PC-9 (cell line): Measurements from ENCODE around the gene NKRF. TPM values are rescaled to one million over a fixed set of nuclear protein-coding genes. Genes with fewer than 3 reads are reported as not detected.

ENCODE experiments used
- BruUV-seq: library from RNA; stranded (reverse); fragments of 400-500 nt; replicated peaks from 2 replicates; lab custom pipeline; 2021; lab: Mats Ljungman, UMichigan
- CTCF ChIA-PET: fragments of 300-600 bp; sonication (Branson Sonifier 250); formaldehyde crosslinking; loops from one replicate; lab custom pipeline; 2022; ENCODE audit warnings: antibody characterized with exemption; lab: Charles Lee
- POLR2A ChIA-PET: fragments of 300-600 bp; sonication (Branson Sonifier 250); formaldehyde crosslinking; loops from one replicate; lab custom pipeline; 2022; ENCODE audit warnings: antibody characterized with exemption; ENCODE audit not compliant: unreplicated experiment; lab: Charles Lee
- DNase-seq, 2 experiments: peaks; one replicate each; pipeline versions ENCODE4 v3.0.0 to v3.0.0-alpha.2; 2015 to 2022; ENCODE audit warnings: mixed read lengths in 1 of 2
- H2AFZ ChIP-seq: fragments of 200-600 bp; sonication (generic); 2 replicates; pipeline ENCODE4 v1.8.1; 2017; ENCODE audit warnings: antibody characterized with exemption
- H3F3A ChIP-seq: fragments of 200-600 bp; sonication (generic); 2 replicates; pipeline ENCODE4 v1.8.1; 2017; ENCODE audit warnings: antibody characterized with exemption, mild to moderate bottlenecking, low read depth; ENCODE audit not compliant: insufficient read depth
- H3K27ac ChIP-seq: fragments of 200-600 bp; sonication (generic); 2 replicates; pipeline ENCODE4 v1.6.1; 2016; ENCODE audit warnings: mixed run types
- H3K27me3 ChIP-seq: fragments of 200-600 bp; sonication (generic); 2 replicates; pipeline ENCODE4 v1.6.1; 2016; ENCODE audit warnings: low read depth, mixed run types; ENCODE audit not compliant: insufficient read depth
- H3K36me3 ChIP-seq: fragments of 200-600 bp; sonication (generic); 2 replicates; pipeline ENCODE4 v1.6.1; 2016; ENCODE audit warnings: low read depth, mixed run types
- H3K4me1 ChIP-seq: fragments of 200-600 bp; sonication (generic); replicated peaks from 2 replicates; pipeline ENCODE4 v1.6.1; 2016; ENCODE audit warnings: mixed run types; ENCODE audit not compliant: insufficient read depth
- H3K4me2 ChIP-seq: fragments of 200-600 bp; sonication (generic); 2 replicates; pipeline ENCODE4 v1.6.1; 2017; ENCODE audit warnings: mixed run types
- H3K4me3 ChIP-seq: fragments of 200-600 bp; sonication (generic); 2 replicates; pipeline ENCODE4 v1.6.1; 2016; ENCODE audit warnings: mixed run types
- H3K79me2 ChIP-seq: fragments of 200-600 bp; sonication (generic); 2 replicates; pipeline ENCODE4 v1.6.1; 2017; ENCODE audit warnings: low read depth, mixed run types
- H3K9me2 ChIP-seq: fragments of 200-600 bp; sonication (generic); 2 replicates; pipeline ENCODE4 v1.8.1; 2017; ENCODE audit warnings: mild to moderate bottlenecking; ENCODE audit not compliant: insufficient read depth
- H3K9me3 ChIP-seq: fragments of 200-600 bp; sonication (generic); 2 replicates; pipeline ENCODE4 v1.8.1; 2016; ENCODE audit warnings: low read depth; ENCODE audit not compliant: insufficient read depth
- H4K20me1 ChIP-seq: fragments of 200-600 bp; sonication (generic); 2 replicates; pipeline ENCODE4 v1.8.1; 2017; ENCODE audit not compliant: insufficient read depth
- EZH2 ChIP-seq: fragments of 200-600 bp; sonication (generic); IDR thresholded peaks from 2 replicates; pipeline ENCODE4 v1.8.0; 2017; ENCODE audit warnings: antibody characterized with exemption, low read depth
- intact Hi-C: fragments of 100-400 bp; cut with micrococcal nuclease; formaldehyde crosslinking; loops from one replicate; pipeline ENCODE4 v1.10.0; 2022; ENCODE audit not compliant: unreplicated experiment
- total RNA-seq: library from RNA; stranded (reverse); gene quantifications from 2 replicates; pipeline ENCODE4 v1.2.3, GENCODE V29; 2021
- TF ChIP-seq, protein P1 (sequence below): fragments of 200-600 bp; sonication (generic); conservative IDR thresholded peaks from 2 replicates; pipeline ENCODE4 v1.6.1; 2017; ENCODE audit warnings: mixed run types, antibody characterized with exemption, mild to moderate bottlenecking, moderate library complexity

NKRF gene
- total RNA-seq, 1 experiment from 2014 or later, result 25.7 TPM

DNA sequence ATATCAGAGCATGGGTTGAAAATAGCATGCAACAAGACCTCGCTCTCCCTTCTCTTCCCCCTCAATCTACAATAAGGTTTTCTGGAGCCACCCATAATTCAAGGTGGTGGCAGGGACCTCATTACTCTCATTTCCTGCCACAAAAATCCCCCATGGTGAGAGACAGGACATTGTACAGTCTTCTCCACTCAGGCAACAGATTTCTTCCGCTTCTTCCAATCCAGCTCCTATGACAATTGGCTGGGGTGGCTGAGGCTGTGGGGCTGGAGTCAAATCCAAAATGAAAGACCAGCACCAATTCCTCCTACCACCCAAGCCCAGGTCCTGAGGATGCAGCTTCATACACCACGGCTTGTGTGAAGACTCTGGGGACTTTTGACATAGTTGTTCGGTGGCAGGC, 40.3 kb upstream of the NKRF start:
- H3K36me3 ChIP-seq, result no peaks in the 10 kb centered on the region
- H3K9me2 ChIP-seq, result no peaks in the 10 kb centered on the region
- H3K4me2 ChIP-seq, result no peak overlapping the region
- intact Hi-C loops, result no loop called here
- H3F3A ChIP-seq, result no peaks in the 10 kb centered on the region
- no peaks in the 10 kb centered on the region for H3K27me3 ChIP-seq
- H3K79me2 ChIP-seq, result no peaks in the 10 kb centered on the region
- H3K4me3 ChIP-seq, result no peak overlapping the region
- no peaks in the 10 kb centered on the region for H4K20me1 ChIP-seq
- no peak for TF ChIP-seq EZH2
- TF ChIP-seq, protein P1, sequence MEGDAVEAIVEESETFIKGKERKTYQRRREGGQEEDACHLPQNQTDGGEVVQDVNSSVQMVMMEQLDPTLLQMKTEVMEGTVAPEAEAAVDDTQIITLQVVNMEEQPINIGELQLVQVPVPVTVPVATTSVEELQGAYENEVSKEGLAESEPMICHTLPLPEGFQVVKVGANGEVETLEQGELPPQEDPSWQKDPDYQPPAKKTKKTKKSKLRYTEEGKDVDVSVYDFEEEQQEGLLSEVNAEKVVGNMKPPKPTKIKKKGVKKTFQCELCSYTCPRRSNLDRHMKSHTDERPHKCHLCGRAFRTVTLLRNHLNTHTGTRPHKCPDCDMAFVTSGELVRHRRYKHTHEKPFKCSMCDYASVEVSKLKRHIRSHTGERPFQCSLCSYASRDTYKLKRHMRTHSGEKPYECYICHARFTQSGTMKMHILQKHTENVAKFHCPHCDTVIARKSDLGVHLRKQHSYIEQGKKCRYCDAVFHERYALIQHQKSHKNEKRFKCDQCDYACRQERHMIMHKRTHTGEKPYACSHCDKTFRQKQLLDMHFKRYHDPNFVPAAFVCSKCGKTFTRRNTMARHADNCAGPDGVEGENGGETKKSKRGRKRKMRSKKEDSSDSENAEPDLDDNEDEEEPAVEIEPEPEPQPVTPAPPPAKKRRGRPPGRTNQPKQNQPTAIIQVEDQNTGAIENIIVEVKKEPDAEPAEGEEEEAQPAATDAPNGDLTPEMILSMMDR, result no peak
- no peaks in the 10 kb centered on the region for H3K4me1 ChIP-seq
- H3K9me3 ChIP-seq, result no peaks in the 10 kb centered on the region
- H2AFZ ChIP-seq, result no peak overlapping the region
- DNase-seq, result no peak
- ChIA-PET POLR2A (no interaction called here), CTCF (no interaction called here)
- no TSS peak for BruUV-seq
- H3K27ac ChIP-seq, result no peak overlapping the region

DNA sequence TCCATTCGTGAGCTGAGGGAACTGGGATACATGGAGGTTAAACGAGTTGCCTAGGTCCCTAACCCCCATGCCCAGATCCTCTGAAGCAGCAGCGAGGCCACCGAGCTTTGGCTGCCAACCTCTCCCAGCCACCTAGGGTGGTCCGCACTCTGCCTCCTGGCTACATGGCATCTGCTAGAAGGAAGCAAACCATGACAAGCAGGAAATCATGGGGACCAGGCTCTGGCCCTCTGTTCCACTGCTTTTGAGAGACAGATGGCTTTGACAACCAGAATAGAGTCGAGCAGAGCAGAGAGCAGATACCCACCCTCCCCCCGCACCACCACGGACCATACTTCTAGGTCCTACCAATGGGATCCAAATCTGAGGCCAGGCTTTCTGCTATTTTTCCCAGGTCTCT, 37.5 kb upstream of the NKRF start:
- Histone ChIP-seq H4K20me1 (no peaks in the 10 kb centered on the region), H3K36me3 (no peaks in the 10 kb centered on the region), H3K9me3 (no peaks in the 10 kb centered on the region), H3K27me3 (no peaks in the 10 kb centered on the region), H3K79me2 (no peaks in the 10 kb centered on the region), H3F3A (no peaks in the 10 kb centered on the region), H3K4me3 (no peak overlapping the region), H3K27ac (no peak overlapping the region), H2AFZ (no peak overlapping the region), H3K4me2 (no peak overlapping the region), H3K4me1 (no peaks in the 10 kb centered on the region), H3K9me2 (no peaks in the 10 kb centered on the region)
- DNase-seq, result no peak
- BruUV-seq, result no TSS peak
- ChIA-PET CTCF (interaction anchor here (0.6 kb wide), 1 partner anchor 52 kb away, joined by 3 read pairs; no protein-coding TSS in a partner anchor), POLR2A (no interaction called here)
- TF ChIP-seq, protein P1, result no peak
- no peak for TF ChIP-seq EZH2
- intact Hi-C loops, result no loop called here

DNA sequence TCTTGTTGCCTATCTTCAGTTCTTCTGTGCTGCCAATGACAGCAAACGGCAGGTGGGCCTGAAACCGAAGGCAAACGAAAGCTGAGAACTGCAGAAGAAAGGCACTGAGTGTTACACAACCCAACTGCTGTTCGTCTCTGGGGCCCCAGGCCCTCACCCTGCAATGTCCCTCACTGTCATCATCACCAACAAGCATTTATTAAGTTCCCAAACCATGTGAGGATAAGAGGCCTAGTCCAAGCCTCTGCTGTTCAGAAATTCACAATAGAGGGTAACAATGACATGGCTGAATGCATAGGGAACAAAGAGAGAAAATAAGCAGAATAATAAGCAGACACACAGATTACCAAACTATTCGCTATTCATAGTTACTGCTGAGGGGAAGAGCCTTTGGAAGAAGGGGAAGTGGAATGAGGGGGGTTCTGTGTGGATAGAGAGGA, 34.5 kb upstream of the NKRF start:
- H3K4me3 ChIP-seq, result no peak overlapping the region
- H3K9me3 ChIP-seq, result no peaks in the 10 kb centered on the region
- TF ChIP-seq, protein P1, result no peak
- no peak for TF ChIP-seq EZH2
- intact Hi-C loops, result no loop called here
- no peaks in the 10 kb centered on the region for H3F3A ChIP-seq
- no peak overlapping the region for H3K4me2 ChIP-seq
- H3K4me1 ChIP-seq, result no peaks in the 10 kb centered on the region
- H2AFZ ChIP-seq, result no peak overlapping the region
- no peak for DNase-seq
- POLR2A ChIA-PET, result no interaction called here
- H3K27me3 ChIP-seq, result no peaks in the 10 kb centered on the region
- H3K27ac ChIP-seq, result no peak overlapping the region
- BruUV-seq, result no TSS peak
- H4K20me1 ChIP-seq, result no peaks in the 10 kb centered on the region
- CTCF ChIA-PET, result no interaction called here
- no peaks in the 10 kb centered on the region for H3K79me2 ChIP-seq
- no peaks in the 10 kb centered on the region for H3K36me3 ChIP-seq
- H3K9me2 ChIP-seq, result no peaks in the 10 kb centered on the region
